K562 (cell line): ENCODE measurements around the gene HPSE2. TPM values are rescaled to one million over a fixed set of nuclear protein-coding genes. Genes with fewer than 3 reads are reported as not detected.

Source experiments
- ATAC-seq: fragments of 200-7000 bp; cut with Tn5 transposase; 3 replicates; pipeline ENCODE4 v1.9.1; 2020; ENCODE audit warnings: moderate library complexity
- BruUV-seq: library from RNA; stranded (reverse); fragments of 400-500 nt; replicated peaks from 2 replicates; lab custom pipeline; 2021; lab: Mats Ljungman, UMichigan
- CTCF ChIA-PET: fragments of 300-600 bp; formaldehyde crosslinking; extraction: SDS; loops from one replicate; lab custom pipeline; 2021; ENCODE audit warnings: low intra/inter-chr PET ratio; lab: Yijun Ruan, JAX
- POLR2A ChIA-PET: fragments of 300-600, 350-650 bp; sonication (Branson Sonifier 250); formaldehyde crosslinking; extraction: SDS; loops from one replicate; lab custom pipeline; 2021; ENCODE audit warnings: antibody characterized with exemption, inconsistent platforms; lab: Yijun Ruan, JAX
- DNase-seq, 4 experiments: peaks; one replicate each; pipeline versions ENCODE4 v3.0.0 to v3.0.0-alpha.2; 2011 to 2018; ENCODE audit warnings: low spot score in 3 of 4, mixed read lengths in 3 of 4; ENCODE audit errors: extremely low read depth in 1 of 4
- FAIRE-seq: peaks from 2 replicates; lab custom pipeline; 2011; peaks lifted over from hg19 to GRCh38; lab: Jason Lieb, UNC
- H2AFZ ChIP-seq: 2 replicates; pipeline ENCODE4 v1.6.0; 2011; ENCODE audit warnings: low read depth, low read length, control low read depth, inconsistent platforms
- H3K27ac ChIP-seq: fragments of 200-600 bp; 3 replicates; pipeline ENCODE4 v1.8.0; 2011; ENCODE audit warnings: low read depth, mild to moderate bottlenecking, control low read depth, inconsistent platforms, low read length, moderate library complexity, mixed read lengths; ENCODE audit errors: extremely low read depth
- H3K27me3 ChIP-seq, 2 experiments: fragments of 300-600 bp in 1 of 2; 2 replicates in 1 of 2; 3 replicates in 1 of 2; pipeline versions ENCODE4 v1.6.0 to v1.8.0; 2011; ENCODE audit warnings: inconsistent platforms in 2 of 2, low read length in 2 of 2, mild to moderate bottlenecking in 1 of 2, mixed read lengths in 1 of 2, moderate library complexity in 1 of 2; ENCODE audit not compliant: control insufficient read depth in 2 of 2, insufficient read depth in 2 of 2
- H3K36me3 ChIP-seq: fragments of 300-600 bp; 3 replicates; pipeline ENCODE4 v1.8.0; 2011; ENCODE audit warnings: mild to moderate bottlenecking, low read length, inconsistent platforms; ENCODE audit not compliant: control insufficient read depth, insufficient read depth
- H3K4me1 ChIP-seq, 2 experiments: fragments of 200-600 bp in 1 of 2; replicated peaks in 1 of 2; 2 replicates in 1 of 2; 3 replicates in 1 of 2; pipeline versions ENCODE4 v1.5.1 to v1.8.0; 2011; ENCODE audit warnings: inconsistent platforms in 2 of 2, low read length in 2 of 2, mild to moderate bottlenecking in 1 of 2, mixed read lengths in 1 of 2, moderate library complexity in 1 of 2; ENCODE audit not compliant: control insufficient read depth in 2 of 2, insufficient read depth in 2 of 2
- H3K4me2 ChIP-seq: 2 replicates; pipeline ENCODE4 v1.6.1; 2011; ENCODE audit warnings: low read length, control low read depth, inconsistent platforms, mixed read lengths; ENCODE audit not compliant: insufficient read depth
- H3K4me3 ChIP-seq: fragments of 200-600 bp; sonication (generic), shearing (Covaris generic); 2 replicates; pipeline ENCODE4 v1.5.1; 2016; ENCODE audit warnings: control low read depth, inconsistent platforms
- H3K79me2 ChIP-seq: fragments of 200-600 bp; 3 replicates; pipeline ENCODE4 v1.8.0; 2011; ENCODE audit warnings: low read length, inconsistent platforms; ENCODE audit not compliant: control insufficient read depth, insufficient read depth
- H3K9ac ChIP-seq, 2 experiments: 2 replicates each; pipeline versions ENCODE4 v1.6.0 to v1.6.1; 2011; ENCODE audit warnings: low read depth in 2 of 2, low read length in 2 of 2, control low read depth in 1 of 2, inconsistent platforms in 1 of 2, mild to moderate bottlenecking in 1 of 2, mixed read lengths in 1 of 2; ENCODE audit not compliant: insufficient read depth in 1 of 2
- H3K9me1 ChIP-seq: one replicate; pipeline ENCODE4 v1.6.0; 2011; ENCODE audit warnings: inconsistent platforms, mild to moderate bottlenecking, low read length, moderate library complexity; ENCODE audit not compliant: control insufficient read depth, insufficient read depth
- H3K9me3 ChIP-seq: replicated peaks from 2 replicates; pipeline ENCODE4 v1.5.1; 2011; ENCODE audit warnings: low read depth, low read length, inconsistent platforms; ENCODE audit not compliant: control insufficient read depth, insufficient read depth
- H4K20me1 ChIP-seq: replicated peaks from 2 replicates; pipeline ENCODE4 v1.6.1; 2011; ENCODE audit warnings: low read length, inconsistent platforms, mixed read lengths; ENCODE audit not compliant: control insufficient read depth, insufficient read depth
- ARID1B ChIP-seq: fragments of 450-650 bp; IDR thresholded peaks from 2 replicates; pipeline ENCODE4 v1.6.1; 2016; ENCODE audit warnings: antibody characterized with exemption, mild to moderate bottlenecking, inconsistent platforms
- CBFA2T3 ChIP-seq: fragments of 450-650 bp; IDR thresholded peaks from 2 replicates; pipeline ENCODE4 v1.6.1; 2017
- CBX5 ChIP-seq: IDR thresholded peaks from 2 replicates; pipeline ENCODE4 v1.6.1; 2014; ENCODE audit warnings: low read depth, borderline replicate concordance
- GTF2B ChIP-seq: IDR thresholded peaks from 2 replicates; pipeline ENCODE4 v1.6.1; 2011; ENCODE audit not compliant: insufficient read length; ENCODE audit errors: extremely low read depth
- MXI1 ChIP-seq: IDR thresholded peaks from 2 replicates; pipeline ENCODE4 v1.6.1; 2011; ENCODE audit warnings: low read depth, mild to moderate bottlenecking, improper control_type of control experiment, low read length
- NCOA4 ChIP-seq: fragments of 450-650 bp; IDR thresholded peaks from 2 replicates; pipeline ENCODE4 v1.6.1; 2018; ENCODE audit warnings: mild to moderate bottlenecking; ENCODE audit not compliant: partially characterized antibody
- PHB ChIP-seq: fragments of 250-450 bp; sonication (Bioruptor Pico); IDR thresholded peaks from 2 replicates; pipeline ENCODE4 v1.5.0; 2021
- POLR2G ChIP-seq: fragments of 200-400 bp; formaldehyde crosslinking; IDR thresholded peaks from 2 replicates; pipeline ENCODE4 v1.6.1; 2017; ENCODE audit warnings: low read depth, mild to moderate bottlenecking, antibody characterized with exemption, low read length, moderate library complexity
- TCF3 ChIP-seq: sonication (generic); formaldehyde crosslinking; IDR thresholded peaks from 2 replicates; pipeline ENCODE4 v1.4.0; 2020; ENCODE audit warnings: mild to moderate bottlenecking, missing genetic modification reagents
- WGBS: fragments of 100-300 bp; shearing (Covaris generic); methylation state at CpG from one replicate; pipeline ENCODE4 v1.1.6; 2016; ENCODE audit warnings: low coverage, mixed read lengths; ENCODE audit not compliant: insufficient coverage; ENCODE audit errors: missing lambda C conversion rate; 5-methylcytosine and 5-hydroxymethylcytosine counted together
- in situ Hi-C: fragments of 300-500 bp; cut with MboI; formaldehyde crosslinking; loops from 4 replicates; pipeline ENCODE4 v1.15.0; 2018; ENCODE audit warnings: inconsistent platforms, mixed read lengths
- intact Hi-C: fragments of 100-400 bp; cut with micrococcal nuclease; formaldehyde crosslinking; loops from 2 replicates; pipeline ENCODE4 v1.14.2; 2022
- polyA plus RNA-seq, 8 experiments: library from polyadenylated mRNA; depleted of rRNA in 4 of 8; stranded (reverse) in 5 of 8; unstranded in 3 of 8; fragments of >200 nt; fragmentation: Nextera tagmentation in 2 of 8; fragmentation: Illumina TruSeq in 1 of 8; extraction: Ambion mirVana in 2 of 8; extraction: Trizol in 1 of 8; gene quantifications; 2 replicates each; pipeline versions ENCODE4 v1.2.1 to v1.2.3, GENCODE V29; 2011 to 2014; ENCODE audit warnings: inconsistent platforms in 1 of 8, missing spikeins in 1 of 8
- total RNA-seq, 7 experiments: library from RNA; depleted of rRNA in 6 of 7; stranded (reverse); fragments of >200 nt in 6 of 7; fragmentation: Illumina TruSeq in 2 of 7; extraction: Trizol in 2 of 7; gene quantifications; 2 replicates each; pipeline versions ENCODE4 v1.2.1 to v1.2.3, GENCODE V29; 2011 to 2021; ENCODE audit warnings: low replicate concordance in 1 of 7

HPSE2 gene
- total and polyA plus RNA-seq, 9 of the 15 experiments (the other 6 are each of a cell fraction or from before 2014, with no cell fraction given), result 0.03 to 0.10 (median 0.04) TPM; not detected in 2

GRCh38 chr10:98417481-98417959 lies 818.1 kb downstream of the HPSE2 start:
- H2AFZ ChIP-seq, result no peak overlapping the region
- H3K79me2 ChIP-seq, result no peaks in the 10 kb centered on the region
- POLR2A ChIA-PET, result interaction anchor here (1.0 kb wide), 1 partner anchor 14 kb away, joined by 3 read pairs; no protein-coding TSS in a partner anchor
- BruUV-seq, result no TSS peak
- H3K27ac ChIP-seq, result no peak overlapping the region
- H3K36me3 ChIP-seq, result peaks cover 25% of the 10 kb centered on the region; the same call in 2 of the 3 replicates
- no peak for TF ChIP-seq NCOA4
- 0 out of 2 replicates have a peak, but pooled peaks have one; percentile 11 for TF ChIP-seq POLR2G
- peak overlapping the region in 1 of 2 experiments; percentile 56; a peak in 1 of 4 replicates for H3K9ac ChIP-seq
- DNase-seq, result no peak
- no peaks in the 10 kb centered on the region for H3K9me1 ChIP-seq
- H3K4me3 ChIP-seq, result no peak overlapping the region
- H3K4me2 ChIP-seq, result no peak overlapping the region
- intact Hi-C loops (no loop called here), in situ Hi-C loops (no loop called here)
- H3K4me1 ChIP-seq, result peaks cover 6 to 23% of the 10 kb centered on the region in 2 experiments; a peak in 4 of 5 replicates
- no peak for ATAC-seq
- no peaks in the 10 kb centered on the region for H4K20me1 ChIP-seq
- no peaks in the 10 kb centered on the region for H3K27me3 ChIP-seq
- no peaks in the 10 kb centered on the region for H3K9me3 ChIP-seq
- CTCF ChIA-PET, result no interaction called here
- 92% methylated on average over 12 of the region's 19 CpGs for WGBS
- FAIRE-seq, result no peak

GRCh38 chr10:98416606-98417388 lies 818.9 kb downstream of the HPSE2 start:
- no peaks in the 10 kb centered on the region for H3K9me1 ChIP-seq
- peak in 1 of 4 experiments; percentile 6 for DNase-seq
- no peaks in the 10 kb centered on the region for H3K27me3 ChIP-seq
- H3K4me2 ChIP-seq, result no peak overlapping the region
- peaks cover 24% of the 10 kb centered on the region; the same call in 1 of the 3 replicates for H3K36me3 ChIP-seq
- no TSS peak for BruUV-seq
- ChIA-PET POLR2A (interaction anchor here (0.6 to 1.0 kb wide), 2 partner anchors 13 to 30 kb away, joined by 3 read pairs; partner anchors contain the start of gene HPS1), CTCF (no interaction called here)
- 74% methylated on average over 10 of the region's 18 CpGs for WGBS
- no peak overlapping the region for H3K9ac ChIP-seq
- H3K27ac ChIP-seq, result no peak overlapping the region
- in situ Hi-C loops (no loop called here), intact Hi-C loops (no loop called here)
- peaks cover 6 to 28% of the 10 kb centered on the region in 2 experiments; a peak in 4 of 5 replicates for H3K4me1 ChIP-seq
- H4K20me1 ChIP-seq, result no peaks in the 10 kb centered on the region
- ATAC-seq, result no peak
- H2AFZ ChIP-seq, result no peak overlapping the region
- H3K79me2 ChIP-seq, result no peaks in the 10 kb centered on the region
- H3K9me3 ChIP-seq, result no peaks in the 10 kb centered on the region
- no peak overlapping the region for H3K4me3 ChIP-seq
- FAIRE-seq, result no peak
- TF ChIP-seq MXI1 (no peak), GTF2B (no peak), PHB (CRISPR knock-in tag) (no peak), TCF3 (CRISPR knock-in tag) (no peak), CBX5 (no peak), CBFA2T3 (peak; percentile 37; the same call in 1 of the 2 replicates), ARID1B (no peak)
